K562 (cell line): Measurements from ENCODE around the gene OPA3. TPM values are rescaled to one million over a fixed set of nuclear protein-coding genes. Genes with fewer than 3 reads are reported as not detected.

Source experiments
- CBFA2T3 ChIP-seq: fragments of 450-650 bp; IDR thresholded peaks from 2 replicates; pipeline ENCODE4 v1.6.1; 2017
- CTBP1 ChIP-seq: fragments of 450-650 bp; IDR thresholded peaks from 2 replicates; pipeline ENCODE4 v1.6.1; 2016; ENCODE audit warnings: borderline replicate concordance
- EP400 ChIP-seq: fragments of 450-650 bp; IDR thresholded peaks from 2 replicates; pipeline ENCODE4 v1.6.1; 2017; ENCODE audit warnings: antibody characterized with exemption, mild to moderate bottlenecking, moderate library complexity
- ETV6 ChIP-seq, 3 experiments: fragments of 150-350 bp in 1 of 3; sonication (generic) in 1 of 3; formaldehyde crosslinking in 1 of 3; IDR thresholded peaks; 2 replicates each; pipeline versions ENCODE4 v1.6.1 to v1.8.0; 2014 to 2022; ENCODE audit warnings: borderline replicate concordance in 2 of 3, low read depth in 2 of 3, antibody characterized with exemption in 1 of 3, low read length in 1 of 3, mild to moderate bottlenecking in 1 of 3, missing genetic modification reagents in 1 of 3
- FOXA1 ChIP-seq: fragments of 450-650 bp; IDR thresholded peaks from 2 replicates; pipeline ENCODE4 v1.6.1; 2016; ENCODE audit warnings: mild to moderate bottlenecking, borderline replicate concordance
- GATA2 ChIP-seq: sonication (generic); formaldehyde crosslinking; IDR thresholded peaks from 2 replicates; pipeline ENCODE4 v1.4.0; 2020; ENCODE audit warnings: mild to moderate bottlenecking, missing genetic modification reagents
- HNRNPK ChIP-seq: fragments of 200-400 bp; formaldehyde crosslinking; IDR thresholded peaks from one replicate; pipeline ENCODE4 v1.6.1; 2018; ENCODE audit warnings: mild to moderate bottlenecking, low read depth, low read length; ENCODE audit not compliant: poor library complexity, severe bottlenecking
- JUNB ChIP-seq: fragments of 450-650 bp; formaldehyde crosslinking; conservative IDR thresholded peaks from 2 replicates; pipeline ENCODE4 v1.4.0; 2020; ENCODE audit warnings: mild to moderate bottlenecking
- LEF1 ChIP-seq: fragments of 450-650 bp; IDR thresholded peaks from 2 replicates; pipeline ENCODE4 v1.6.1; 2016; ENCODE audit warnings: mild to moderate bottlenecking
- NFE2L1 ChIP-seq: fragments of 450-650 bp; IDR thresholded peaks from 2 replicates; pipeline ENCODE4 v1.6.1; 2016; ENCODE audit warnings: missing genetic modification characterization, low read depth, mild to moderate bottlenecking, missing compliant biosample characterization, moderate library complexity, borderline replicate concordance
- POLR3G ChIP-seq: IDR thresholded peaks from 2 replicates; pipeline ENCODE4 v1.6.1; 2011; ENCODE audit not compliant: insufficient read length, insufficient replicate concordance; ENCODE audit errors: extremely low read depth
- PTRF ChIP-seq: fragments of 450-650 bp; IDR thresholded peaks from 2 replicates; pipeline ENCODE4 v1.6.1; 2016; ENCODE audit warnings: mild to moderate bottlenecking, missing genetic modification characterization, missing compliant biosample characterization
- SAP30 ChIP-seq: fragments of 200-600 bp; sonication (generic); IDR thresholded peaks from 2 replicates; pipeline ENCODE4 v1.6.1; 2012; ENCODE audit warnings: borderline replicate concordance, low read depth, mild to moderate bottlenecking, moderate library complexity, low read length, control low read depth, inconsistent platforms; ENCODE audit not compliant: insufficient read depth, poor library complexity, severe bottlenecking
- SMAD1 ChIP-seq: fragments of 150-350 bp; IDR thresholded peaks from 2 replicates; pipeline ENCODE4 v1.6.1; 2014; ENCODE audit warnings: low read length, low read depth; ENCODE audit not compliant: partially characterized antibody
- SPI1 ChIP-seq: IDR thresholded peaks from 2 replicates; pipeline ENCODE4 v1.6.1; 2011; ENCODE audit warnings: low read depth, low read length, control low read depth, borderline replicate concordance
- SRSF1 ChIP-seq: fragments of 200-400 bp; formaldehyde crosslinking; IDR thresholded peaks from 2 replicates; pipeline ENCODE4 v1.6.1; 2017; ENCODE audit warnings: mild to moderate bottlenecking, low read depth, low read length, moderate library complexity
- TEAD4 ChIP-seq, 2 experiments: sonication (generic) in 1 of 2; formaldehyde crosslinking in 1 of 2; IDR thresholded peaks; 2 replicates each; pipeline versions ENCODE4 v1.6.1 to v1.8.0; 2012 to 2022; ENCODE audit warnings: borderline replicate concordance in 1 of 2, inconsistent platforms in 1 of 2, low read length in 1 of 2, mild to moderate bottlenecking in 1 of 2, missing genetic modification reagents in 1 of 2
- ZNF696 ChIP-seq: fragments of 250-450 bp; sonication (Bioruptor Pico); conservative IDR thresholded peaks from 2 replicates; pipeline ENCODE4 v1.4.0; 2020; ENCODE audit warnings: mild to moderate bottlenecking, moderate library complexity
- ZNF766 ChIP-seq: fragments of 200-800 bp; sonication (Bioruptor generic); conservative IDR thresholded peaks from 2 replicates; pipeline ENCODE4 v1.6.1; 2016; ENCODE audit warnings: missing genetic modification characterization, missing compliant biosample characterization
- ZSCAN29 ChIP-seq: fragments of 450-650 bp; IDR thresholded peaks from 2 replicates; pipeline ENCODE4 v1.6.1; 2017
- polyA plus RNA-seq, 8 experiments: library from polyadenylated mRNA; depleted of rRNA in 4 of 8; stranded (reverse) in 5 of 8; unstranded in 3 of 8; fragments of >200 nt; fragmentation: Nextera tagmentation in 2 of 8; fragmentation: Illumina TruSeq in 1 of 8; extraction: Ambion mirVana in 2 of 8; extraction: Trizol in 1 of 8; gene quantifications; 2 replicates each; pipeline versions ENCODE4 v1.2.1 to v1.2.3, GENCODE V29; 2011 to 2014; ENCODE audit warnings: inconsistent platforms in 1 of 8, missing spikeins in 1 of 8
- total RNA-seq, 7 experiments: library from RNA; depleted of rRNA in 6 of 7; stranded (reverse); fragments of >200 nt in 6 of 7; fragmentation: Illumina TruSeq in 2 of 7; extraction: Trizol in 2 of 7; gene quantifications; 2 replicates each; pipeline versions ENCODE4 v1.2.1 to v1.2.3, GENCODE V29; 2011 to 2021; ENCODE audit warnings: low replicate concordance in 1 of 7
- TF ChIP-seq, protein P1 (sequence below), 3 experiments: IDR thresholded peaks in 2 of 3; conservative IDR thresholded peaks in 1 of 3; 2 replicates each; pipeline ENCODE4 v1.5.1; 2011 to 2012; ENCODE audit warnings: low read length in 3 of 3, mild to moderate bottlenecking in 3 of 3, control low read depth in 2 of 3, improper control_type of control experiment in 1 of 3, inconsistent platforms in 1 of 3, low read depth in 1 of 3, mixed read lengths in 1 of 3, moderate library complexity in 1 of 3; ENCODE audit not compliant: insufficient read depth in 2 of 3
- TF ChIP-seq, protein P2 (sequence below): fragments of 250-450 bp; sonication (Bioruptor Pico); IDR thresholded peaks from 2 replicates; pipeline ENCODE4 v1.5.0; 2021
- TF ChIP-seq, protein P3 (sequence below): sonication (generic); formaldehyde crosslinking; IDR thresholded peaks from 2 replicates; pipeline ENCODE4 v1.8.1; 2023; ENCODE audit warnings: mild to moderate bottlenecking, missing genetic modification reagents, moderate library complexity

The OPA3 gene
- total and polyA plus RNA-seq, 9 of the 15 experiments (the other 6 are each of a cell fraction or from before 2014, with no cell fraction given) = 1.4 to 18.8 (median 9.0) TPM

DNA sequence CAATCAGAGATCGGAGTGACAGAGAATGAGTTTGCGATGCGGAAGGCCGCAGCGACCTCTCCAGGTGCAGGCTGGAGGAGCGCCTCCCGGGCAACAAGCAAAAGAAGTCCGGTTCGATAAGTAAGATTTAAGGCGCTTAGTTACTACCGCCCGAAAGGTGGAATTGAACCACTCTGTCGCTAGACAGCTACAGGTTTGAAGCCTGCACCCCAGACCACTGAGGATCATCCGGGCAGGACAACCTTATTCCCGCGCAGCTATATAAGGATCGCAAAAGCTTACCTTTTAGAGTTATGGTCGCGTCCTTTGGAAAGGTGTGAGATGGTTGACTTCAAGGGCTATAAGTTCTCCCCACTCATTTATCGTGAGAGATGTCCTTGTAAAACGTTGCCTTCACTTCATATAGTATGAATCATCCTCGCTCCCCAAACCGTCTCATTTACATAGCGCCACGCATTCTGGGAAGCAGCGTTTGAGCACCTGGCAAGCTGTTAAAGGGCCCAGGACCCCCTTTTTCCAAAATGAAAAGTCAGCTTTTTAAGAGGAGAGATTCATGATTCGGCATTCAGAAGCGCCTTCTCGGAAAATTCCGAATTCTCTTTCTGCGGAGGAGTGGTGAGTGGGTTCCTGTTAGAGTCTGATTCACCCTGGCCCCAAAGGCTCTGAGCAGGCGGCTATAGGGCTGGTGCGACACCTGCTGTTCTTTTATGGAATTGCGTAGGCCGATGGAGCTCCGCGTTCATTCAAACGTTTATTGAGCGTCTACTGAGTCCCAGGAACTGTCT is 106.0 kb downstream of the OPA3 start (continued):
- TF ChIP-seq HNRNPK = no peak
- no peak for TF ChIP-seq SPI1
- TF ChIP-seq FOXA1 = no peak
- TF ChIP-seq TEAD4 (IDR thresholded peaks at IDR 0.05; ENCODE audit: low read length) = peak; percentile 92
- no peak for TF ChIP-seq TEAD4 (CRISPR knock-in tag; IDR thresholded peaks at IDR 0.05; ENCODE audit: borderline replicate concordance)
- TF ChIP-seq ETV6 (IDR thresholded peaks at IDR 0.05; ENCODE audit: borderline replicate concordance in 1 of 2, low read depth in 2 of 2, low read length in 1 of 2) = no peak
- TF ChIP-seq ETV6 (CRISPR knock-in tag; IDR thresholded peaks at IDR 0.05; ENCODE audit: borderline replicate concordance) = no peak
- no peak for TF ChIP-seq JUNB (CRISPR knock-in tag)
- TF ChIP-seq EP400 = peak; percentile 63
- no peak for TF ChIP-seq SMAD1
- no peak for TF ChIP-seq SRSF1
- TF ChIP-seq, protein P1, sequence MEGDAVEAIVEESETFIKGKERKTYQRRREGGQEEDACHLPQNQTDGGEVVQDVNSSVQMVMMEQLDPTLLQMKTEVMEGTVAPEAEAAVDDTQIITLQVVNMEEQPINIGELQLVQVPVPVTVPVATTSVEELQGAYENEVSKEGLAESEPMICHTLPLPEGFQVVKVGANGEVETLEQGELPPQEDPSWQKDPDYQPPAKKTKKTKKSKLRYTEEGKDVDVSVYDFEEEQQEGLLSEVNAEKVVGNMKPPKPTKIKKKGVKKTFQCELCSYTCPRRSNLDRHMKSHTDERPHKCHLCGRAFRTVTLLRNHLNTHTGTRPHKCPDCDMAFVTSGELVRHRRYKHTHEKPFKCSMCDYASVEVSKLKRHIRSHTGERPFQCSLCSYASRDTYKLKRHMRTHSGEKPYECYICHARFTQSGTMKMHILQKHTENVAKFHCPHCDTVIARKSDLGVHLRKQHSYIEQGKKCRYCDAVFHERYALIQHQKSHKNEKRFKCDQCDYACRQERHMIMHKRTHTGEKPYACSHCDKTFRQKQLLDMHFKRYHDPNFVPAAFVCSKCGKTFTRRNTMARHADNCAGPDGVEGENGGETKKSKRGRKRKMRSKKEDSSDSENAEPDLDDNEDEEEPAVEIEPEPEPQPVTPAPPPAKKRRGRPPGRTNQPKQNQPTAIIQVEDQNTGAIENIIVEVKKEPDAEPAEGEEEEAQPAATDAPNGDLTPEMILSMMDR (IDR thresholded peaks at IDR 0.05 in 2 of 3, conservative IDR thresholded peaks at IDR 0.05 in 1 of 3; ENCODE audit: insufficient read depth in 2 of 3, low read depth in 1 of 3, low read length in 3 of 3) = peak; percentile 95 to 98 (median 98)
- no peak for TF ChIP-seq CBFA2T3
- TF ChIP-seq ZNF696 (CRISPR knock-in tag) = no peak
- TF ChIP-seq PTRF (tag) = no peak
- no peak for TF ChIP-seq NFE2L1 (tag)
- TF ChIP-seq, protein P2, sequence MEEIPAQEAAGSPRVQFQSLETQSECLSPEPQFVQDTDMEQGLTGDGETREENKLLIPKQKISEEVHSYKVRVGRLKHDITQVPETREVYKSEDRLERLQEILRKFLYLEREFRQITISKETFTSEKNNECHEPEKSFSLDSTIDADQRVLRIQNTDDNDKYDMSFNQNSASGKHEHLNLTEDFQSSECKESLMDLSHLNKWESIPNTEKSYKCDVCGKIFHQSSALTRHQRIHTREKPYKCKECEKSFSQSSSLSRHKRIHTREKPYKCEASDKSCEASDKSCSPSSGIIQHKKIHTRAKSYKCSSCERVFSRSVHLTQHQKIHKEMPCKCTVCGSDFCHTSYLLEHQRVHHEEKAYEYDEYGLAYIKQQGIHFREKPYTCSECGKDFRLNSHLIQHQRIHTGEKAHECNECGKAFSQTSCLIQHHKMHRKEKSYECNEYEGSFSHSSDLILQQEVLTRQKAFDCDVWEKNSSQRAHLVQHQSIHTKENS (CRISPR knock-in tag) = no peak
- no peak for TF ChIP-seq POLR3G
- peak; percentile 86; the same call in 1 of the 2 replicates for TF ChIP-seq ZNF766 (CRISPR knock-in tag)
- TF ChIP-seq ZSCAN29 = peak; percentile 64; the same call in 1 of the 2 replicates
- peak; percentile 92 for TF ChIP-seq CTBP1
- TF ChIP-seq GATA2 (CRISPR knock-in tag) = no peak
- TF ChIP-seq, protein P3, sequence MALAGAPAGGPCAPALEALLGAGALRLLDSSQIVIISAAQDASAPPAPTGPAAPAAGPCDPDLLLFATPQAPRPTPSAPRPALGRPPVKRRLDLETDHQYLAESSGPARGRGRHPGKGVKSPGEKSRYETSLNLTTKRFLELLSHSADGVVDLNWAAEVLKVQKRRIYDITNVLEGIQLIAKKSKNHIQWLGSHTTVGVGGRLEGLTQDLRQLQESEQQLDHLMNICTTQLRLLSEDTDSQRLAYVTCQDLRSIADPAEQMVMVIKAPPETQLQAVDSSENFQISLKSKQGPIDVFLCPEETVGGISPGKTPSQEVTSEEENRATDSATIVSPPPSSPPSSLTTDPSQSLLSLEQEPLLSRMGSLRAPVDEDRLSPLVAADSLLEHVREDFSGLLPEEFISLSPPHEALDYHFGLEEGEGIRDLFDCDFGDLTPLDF (CRISPR knock-in tag) = peak; percentile 57; the same call in 1 of the 2 replicates
- TF ChIP-seq SAP30 = no peak
- TF ChIP-seq LEF1 = 0 out of 2 replicates have a peak, but pooled peaks have one; percentile 37
